B cell (primary cell): ENCODE data around the gene TBC1D22A. TPM values are rescaled to one million over a fixed set of nuclear protein-coding genes. Genes with fewer than 3 reads are reported as not detected.

Experiments
- ATAC-seq: fragments of 200-7000 bp; cut with Tn5 transposase; one replicate; pipeline ENCODE4 v1.10.0; 2021; ENCODE audit warnings: low read depth, mild to moderate bottlenecking, moderate number of reproducible peaks, moderate library complexity
- CTCF ChIA-PET: fragments of 350-600 bp; sonication (Branson Sonifier 250); formaldehyde crosslinking; loops from one replicate; lab custom pipeline; 2021; ENCODE audit warnings: antibody characterized with exemption, inconsistent platforms; lab: Charles Lee
- POLR2A ChIA-PET: fragments of 350-600 bp; sonication (Branson Sonifier 250); formaldehyde crosslinking; loops from one replicate; lab custom pipeline; 2021; ENCODE audit warnings: antibody characterized with exemption; lab: Charles Lee
- DNase-seq: peaks from one replicate; pipeline ENCODE4 v3.0.0; 2013
- H2AFZ ChIP-seq: 2 replicates; pipeline ENCODE4 v1.6.1; 2012; ENCODE audit warnings: mild to moderate bottlenecking, low read depth, low read length; ENCODE audit not compliant: insufficient read depth, poor library complexity, severe bottlenecking
- H3K27ac ChIP-seq, 2 donors: 1 replicate in 1 of 2; 2 replicates in 1 of 2; pipeline ENCODE4 v1.5.1; 2012 to 2013; ENCODE audit warnings: low read length in 2 of 2, mild to moderate bottlenecking in 2 of 2, moderate library complexity in 1 of 2
- H3K27me3 ChIP-seq, 4 experiments: fragments of 200-600 bp in 1 of 4; sonication (generic) in 1 of 4; replicated peaks in 1 of 4; 1 replicate in 2 of 4; 2 replicates in 2 of 4; pipeline versions ENCODE4 v1.6.1 to v1.7.0; 2013 to 2016; ENCODE audit warnings: low read length in 3 of 4, mild to moderate bottlenecking in 2 of 4, mixed read lengths in 1 of 4, moderate library complexity in 1 of 4; ENCODE audit not compliant: insufficient read depth in 4 of 4, control insufficient read depth in 3 of 4; ENCODE audit errors: control extremely low read depth in 1 of 4
- H3K36me3 ChIP-seq, 2 experiments: replicated peaks in 1 of 2; 1 replicate in 1 of 2; 2 replicates in 1 of 2; pipeline versions ENCODE4 v1.6.1 to v1.7.1; 2013; ENCODE audit warnings: low read length in 1 of 2; ENCODE audit not compliant: insufficient read depth in 2 of 2, control insufficient read depth in 1 of 2; ENCODE audit errors: control extremely low read depth in 1 of 2, extremely low read depth in 1 of 2
- H3K4me1 ChIP-seq, 2 donors: fragments of 200-600 bp in 1 of 2; sonication (generic) in 1 of 2; 1 replicate in 1 of 2; 2 replicates in 1 of 2; pipeline versions ENCODE4 v1.5.1 to v1.6.1; 2013 to 2017; ENCODE audit warnings: low read length in 2 of 2; ENCODE audit not compliant: control insufficient read depth in 2 of 2, insufficient read depth in 2 of 2
- H3K4me2 ChIP-seq: replicated peaks from 2 replicates; pipeline ENCODE3; 2012; ENCODE audit warnings: mild to moderate bottlenecking, low read depth, low read length; ENCODE audit not compliant: poor library complexity, severe bottlenecking
- H3K4me3 ChIP-seq, 5 experiments: fragments of 200-600 bp in 1 of 5; sonication (generic) in 1 of 5; 1 replicate in 3 of 5; 2 replicates in 2 of 5; pipeline versions ENCODE4 v1.5.1 to v1.7.0; 2011 to 2016; ENCODE audit warnings: low read length in 4 of 5, mild to moderate bottlenecking in 4 of 5, low read depth in 2 of 5, control low read depth in 1 of 5, moderate library complexity in 1 of 5; ENCODE audit not compliant: insufficient read depth in 1 of 5; ENCODE audit errors: control extremely low read depth in 1 of 5, extremely low read depth in 1 of 5
- H3K79me2 ChIP-seq: fragments of 200-600 bp; sonication (generic); one replicate; pipeline ENCODE4 v1.6.0; 2016; ENCODE audit warnings: low read length; ENCODE audit not compliant: control insufficient read depth, insufficient read depth
- H3K9ac ChIP-seq: fragments of 200-600 bp; sonication (generic); 2 replicates; pipeline ENCODE4 v1.6.1; 2017; ENCODE audit warnings: mild to moderate bottlenecking, low read length, moderate library complexity
- H3K9me3 ChIP-seq, 3 donors: one replicate each; pipeline versions ENCODE4 v1.6.1 to v1.7.1; 2013; ENCODE audit warnings: low read length in 2 of 3; ENCODE audit not compliant: control insufficient read depth in 2 of 3, insufficient read depth in 1 of 3; ENCODE audit errors: control extremely low read depth in 1 of 3
- H4K20me1 ChIP-seq: 2 replicates; pipeline ENCODE4 v1.6.0; 2012; ENCODE audit warnings: mild to moderate bottlenecking, low read length; ENCODE audit not compliant: insufficient read depth, control insufficient read depth, poor library complexity, severe bottlenecking
- H3K27ac Mint-ChIP-seq: one replicate; pipeline ENCODE4 v1.8.0; 2021; ENCODE audit warnings: mixed read lengths
- H3K27me3 Mint-ChIP-seq: one replicate; pipeline ENCODE4 v1.8.0; 2021; ENCODE audit warnings: mixed read lengths
- H3K4me1 Mint-ChIP-seq: one replicate; pipeline ENCODE4 v1.8.0; 2021; ENCODE audit warnings: mixed read lengths
- H3K4me3 Mint-ChIP-seq: one replicate; pipeline ENCODE4 v1.8.0; 2021; ENCODE audit warnings: mixed read lengths
- H3K9me3 Mint-ChIP-seq: one replicate; pipeline ENCODE4 v1.8.0; 2022; ENCODE audit warnings: mixed read lengths; ENCODE audit not compliant: insufficient read depth
- CTCF ChIP-seq: fragments of 200-600 bp; IDR thresholded peaks from one replicate; pipeline ENCODE4 v1.8.0; 2022; ENCODE audit warnings: antibody characterized with exemption, mild to moderate bottlenecking
- EZH2 ChIP-seq: IDR thresholded peaks from 2 replicates; pipeline ENCODE4 v1.6.1; 2012; ENCODE audit warnings: borderline replicate concordance, low read depth, mild to moderate bottlenecking, moderate library complexity, low read length; ENCODE audit not compliant: insufficient read depth, poor library complexity, severe bottlenecking
- WGBS: methylation state at CpG from one replicate; pipeline ENCODE4 v1.1.5; 2013; ENCODE audit warnings: missing lambda C conversion rate; ENCODE audit not compliant: insufficient coverage; 5-methylcytosine and 5-hydroxymethylcytosine counted together
- intact Hi-C: fragments of 100-400 bp; cut with micrococcal nuclease; formaldehyde crosslinking; loops from one replicate; pipeline ENCODE4 v1.10.0; 2022
- polyA plus RNA-seq: library from polyadenylated mRNA; depleted of rRNA; stranded (reverse); fragments of >200 nt; gene quantifications from 2 replicates; pipeline ENCODE4 v1.2.3, GENCODE V29; 2012
- total RNA-seq, 2 donors: library from RNA; stranded (reverse); fragments of 120-200 nt in 1 of 2; gene quantifications; 1 replicate in 1 of 2; 2 replicates in 1 of 2; pipeline versions ENCODE4 v1.2.3 to v1.2.4, GENCODE V29; 2013 to 2022

The TBC1D22A gene
- total and polyA plus RNA-seq, 2 donors (not counting 1 experiment from before 2014, with no cell fraction given) = 73.8 to 128 TPM

- Mint-ChIP-seq H3K4me1 (peaks cover 18% of the 10 kb centered on the region), H3K27me3 (no peaks in the 10 kb centered on the region), H3K9me3 (no peaks in the 10 kb centered on the region), H3K4me3 (no peak overlapping the region), H3K27ac (no peak overlapping the region)
- intact Hi-C loops = no loop called here
- no peak for DNase-seq
- Histone ChIP-seq H4K20me1 (peaks cover 96% of the 10 kb centered on the region), H3K4me1 (no peaks in the 10 kb centered on the region), H3K36me3 (peaks cover 5 to 76% of the 10 kb centered on the region in 2 experiments), H3K79me2 (peaks cover 96% of the 10 kb centered on the region), H3K4me2 (no peak overlapping the region), H3K27me3 (no peaks in the 10 kb centered on the region), H3K4me3 (no peak overlapping the region), H2AFZ (no peak overlapping the region), H3K9ac (no peak overlapping the region), H3K9me3 (no peaks in the 10 kb centered on the region), H3K27ac (no peak overlapping the region)
- ATAC-seq = no peak
- WGBS = 89% methylated on average over 28 of the region's 29 CpGs
- TF ChIP-seq EZH2 (no peak), CTCF (no peak)
- CTCF ChIA-PET = no interaction called here
- POLR2A ChIA-PET = no interaction called here
Measured at GRCh38 chr22:46902998-46903916, 140.8 kb downstream of the TBC1D22A start.

DNA sequence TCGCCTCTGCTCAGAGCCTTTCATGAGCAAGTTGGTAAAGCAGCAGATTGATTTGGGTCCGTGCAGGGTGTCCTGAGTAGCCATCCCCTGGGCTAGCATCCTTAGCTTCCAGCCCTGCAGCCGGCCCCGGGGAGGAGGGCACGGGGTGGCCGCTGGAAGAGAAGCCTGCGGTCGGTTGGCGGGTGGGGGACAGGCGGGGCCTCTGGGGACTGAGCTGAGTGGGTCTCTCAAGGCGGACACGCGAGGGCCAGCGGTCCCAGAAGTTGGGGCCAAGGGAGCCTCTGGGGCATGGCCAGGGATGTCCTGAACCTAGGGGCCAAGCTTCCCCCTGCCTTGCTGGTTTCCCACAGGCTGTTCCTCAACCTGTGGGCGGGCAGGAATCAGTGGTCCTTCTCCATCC lies 143.0 kb downstream of the TBC1D22A start:
- ATAC-seq = no peak
- Mint-ChIP-seq H3K4me1 (peaks cover 13% of the 10 kb centered on the region), H3K4me3 (no peak overlapping the region), H3K27me3 (no peaks in the 10 kb centered on the region), H3K9me3 (no peaks in the 10 kb centered on the region), H3K27ac (no peak overlapping the region)
- Histone ChIP-seq H3K4me3 (no peak overlapping the region), H3K27me3 (no peaks in the 10 kb centered on the region), H3K4me2 (no peak overlapping the region), H4K20me1 (peaks cover 97% of the 10 kb centered on the region), H3K9ac (no peak overlapping the region), H3K27ac (no peak overlapping the region), H3K79me2 (peaks cover 96% of the 10 kb centered on the region), H3K36me3 (peaks cover 3 to 76% of the 10 kb centered on the region in 2 experiments), H3K4me1 (no peaks in the 10 kb centered on the region), H2AFZ (no peak overlapping the region), H3K9me3 (no peaks in the 10 kb centered on the region)
- TF ChIP-seq EZH2 = no peak
- no peak for TF ChIP-seq CTCF
- 95% methylated on average over 15 of the region's 15 CpGs for WGBS
- intact Hi-C loops = no loop called here
- CTCF ChIA-PET = no interaction called here
- POLR2A ChIA-PET = no interaction called here
- no peak for DNase-seq
